IMR-90 (cell line): ENCODE data around the gene RPL18. TPM values are rescaled to one million over a fixed set of nuclear protein-coding genes. Genes with fewer than 3 reads are reported as not detected.
A peak's percentile ranks its signal among the peaks of the same experiment; 100 is the strongest.

Experiments used
- ATAC-seq: fragments of 200-7000 bp; cut with Tn5 transposase; 2 replicates; pipeline ENCODE4 v1.9.1; 2020; ENCODE audit warnings: low read depth, mild to moderate bottlenecking, moderate library complexity
- BruUV-seq: library from RNA; stranded (reverse); fragments of 400-500 nt; replicated peaks from 2 replicates; lab custom pipeline; 2021; lab: Mats Ljungman, UMichigan
- CTCF ChIA-PET: fragments of 300-600 bp; formaldehyde crosslinking; extraction: SDS; loops from one replicate; lab custom pipeline; 2021; ENCODE audit warnings: antibody characterized with exemption; lab: Yijun Ruan, JAX
- POLR2A ChIA-PET: fragments of 300-600 bp; sonication (Branson Sonifier 250); formaldehyde crosslinking; loops from one replicate; lab custom pipeline; 2022; ENCODE audit warnings: antibody characterized with exemption; ENCODE audit not compliant: unreplicated experiment; lab: Charles Lee
- DNase-seq: peaks from one replicate; pipeline ENCODE4 v3.0.0; 2013
- H2AFZ ChIP-seq: replicated peaks from 2 replicates; pipeline ENCODE3; 2013; ENCODE audit warnings: low read length, mild to moderate bottlenecking; ENCODE audit not compliant: poor library complexity
- H2AK5ac ChIP-seq: 2 replicates; pipeline ENCODE4 v1.6.1; 2013; ENCODE audit warnings: low read depth, low read length, inconsistent platforms
- H2AK9ac ChIP-seq: replicated peaks from 2 replicates; pipeline ENCODE3; 2013; ENCODE audit warnings: mild to moderate bottlenecking, low read depth, low read length, moderate library complexity; ENCODE audit not compliant: poor library complexity
- H2BK120ac ChIP-seq: 2 replicates; pipeline ENCODE4 v1.6.1; 2013; ENCODE audit warnings: low read depth, low read length, inconsistent platforms
- H2BK15ac ChIP-seq: 3 replicates; pipeline ENCODE4 v1.6.1; 2013; ENCODE audit warnings: low read depth, low read length, inconsistent platforms
- H2BK20ac ChIP-seq: 2 replicates; pipeline ENCODE4 v1.6.1; 2013; ENCODE audit warnings: low read depth, mild to moderate bottlenecking, inconsistent platforms, low read length, moderate library complexity
- H2BK5ac ChIP-seq: 2 replicates; pipeline ENCODE4 v1.6.1; 2013; ENCODE audit warnings: mild to moderate bottlenecking, low read depth, low read length, inconsistent platforms; ENCODE audit not compliant: poor library complexity, severe bottlenecking
- H3K14ac ChIP-seq: replicated peaks from 2 replicates; pipeline ENCODE4 v1.6.1; 2013; ENCODE audit warnings: low read depth, low read length, inconsistent platforms
- H3K18ac ChIP-seq: 2 replicates; pipeline ENCODE4 v1.6.1; 2013; ENCODE audit warnings: low read depth, low read length, control low read depth
- H3K23ac ChIP-seq: 2 replicates; pipeline ENCODE4 v1.6.1; 2013; ENCODE audit warnings: low read depth, low read length, inconsistent platforms
- H3K27ac ChIP-seq: 2 replicates; pipeline ENCODE4 v1.5.1; 2013; ENCODE audit warnings: mild to moderate bottlenecking, control low read depth, low read length; ENCODE audit not compliant: insufficient read depth
- H3K27me3 ChIP-seq: 2 replicates; pipeline ENCODE4 v1.6.1; 2013; ENCODE audit warnings: low read length; ENCODE audit not compliant: control insufficient read depth, insufficient read depth
- H3K36me3 ChIP-seq: 2 replicates; pipeline ENCODE4 v1.6.1; 2013; ENCODE audit warnings: low read length, mixed read lengths; ENCODE audit not compliant: control insufficient read depth, insufficient read depth
- H3K4ac ChIP-seq: 2 replicates; pipeline ENCODE4 v1.6.1; 2013; ENCODE audit warnings: low read depth, low read length, inconsistent platforms
- H3K4me1 ChIP-seq: 2 replicates; pipeline ENCODE4 v1.6.1; 2013; ENCODE audit warnings: low read length, mixed read lengths; ENCODE audit not compliant: control insufficient read depth, insufficient read depth
- H3K4me2 ChIP-seq: 2 replicates; pipeline ENCODE4 v1.6.1; 2013; ENCODE audit warnings: low read depth, mild to moderate bottlenecking, control low read depth, low read length, moderate library complexity
- H3K4me3 ChIP-seq: 2 replicates; pipeline ENCODE4 v1.5.1; 2013; ENCODE audit warnings: low read depth, mild to moderate bottlenecking, control low read depth, low read length, moderate library complexity; ENCODE audit not compliant: insufficient read depth
- H3K56ac ChIP-seq: 2 replicates; pipeline ENCODE4 v1.6.1; 2013; ENCODE audit warnings: low read length, inconsistent platforms; ENCODE audit not compliant: insufficient read depth; ENCODE audit errors: extremely low read depth
- H3K79me1 ChIP-seq, 2 experiments: 2 replicates each; pipeline ENCODE4 v1.6.1; 2013; ENCODE audit warnings: low read length in 2 of 2, inconsistent platforms in 1 of 2, low read depth in 1 of 2
- H3K9ac ChIP-seq: 2 replicates; pipeline ENCODE4 v1.6.1; 2013; ENCODE audit warnings: low read depth, low read length, control low read depth
- H3K9me1 ChIP-seq: 2 replicates; pipeline ENCODE4 v1.6.1; 2013; ENCODE audit warnings: low read length, inconsistent platforms; ENCODE audit not compliant: insufficient read depth
- H3K9me3 ChIP-seq: 2 replicates; pipeline ENCODE4 v1.6.1; 2013; ENCODE audit warnings: low read length; ENCODE audit not compliant: control insufficient read depth, insufficient read depth
- H4K20me1 ChIP-seq: 2 replicates; pipeline ENCODE4 v1.6.1; 2013; ENCODE audit warnings: low read length, inconsistent platforms; ENCODE audit not compliant: insufficient read depth
- H4K5ac ChIP-seq: 2 replicates; pipeline ENCODE4 v1.6.1; 2013; ENCODE audit warnings: mild to moderate bottlenecking, low read depth, low read length, control low read depth
- H4K8ac ChIP-seq, 2 experiments: 2 replicates each; pipeline ENCODE4 v1.6.1; 2013; ENCODE audit warnings: low read depth in 2 of 2, low read length in 2 of 2, control low read depth in 1 of 2, inconsistent platforms in 1 of 2
- H4K91ac ChIP-seq: 2 replicates; pipeline ENCODE4 v1.6.1; 2013; ENCODE audit warnings: low read depth, low read length, inconsistent platforms; ENCODE audit not compliant: insufficient read depth
- BHLHE40 ChIP-seq: fragments of 150-350 bp; IDR thresholded peaks from 2 replicates; pipeline ENCODE4 v1.6.1; 2016; ENCODE audit warnings: mild to moderate bottlenecking, low read depth, low read length
- CEBPB ChIP-seq: IDR thresholded peaks from 2 replicates; pipeline ENCODE4 v1.6.1; 2012; ENCODE audit warnings: low read depth, low read length, improper control_type of control experiment
- NFE2L2 ChIP-seq: fragments of 150-350 bp; IDR thresholded peaks from 2 replicates; pipeline ENCODE4 v1.6.1; 2016; ENCODE audit warnings: low read depth, mild to moderate bottlenecking, low read length
- POLR2A ChIP-seq: IDR thresholded peaks from 2 replicates; pipeline ENCODE4 v1.6.1; 2012; ENCODE audit warnings: mild to moderate bottlenecking, low read depth, low read length
- RAD21 ChIP-seq: IDR thresholded peaks from 2 replicates; pipeline ENCODE4 v1.6.1; 2012; ENCODE audit warnings: low read length, improper control_type of control experiment
- SMC3 ChIP-seq: fragments of 150-350 bp; IDR thresholded peaks from 2 replicates; pipeline ENCODE4 v1.6.1; 2016; ENCODE audit warnings: low read depth, mild to moderate bottlenecking, antibody characterized with exemption, low read length, moderate library complexity
- WGBS, 2 experiments: methylation state at CpG; one replicate each; pipeline versions ENCODE4 v1.1.5 to v1.1.7; 2013; ENCODE audit warnings: missing lambda C conversion rate in 2 of 2; ENCODE audit not compliant: insufficient read length in 1 of 2; ENCODE audit errors: extremely low coverage in 2 of 2; 5-methylcytosine and 5-hydroxymethylcytosine counted together
- dilution Hi-C: fragments of 300-500 bp; cut with HindIII; formaldehyde crosslinking; loops from one replicate; pipeline ENCODE4 v1.14.3; 2018; ENCODE audit warnings: low sequenced_read_pairs; ENCODE audit not compliant: unreplicated experiment
- in situ Hi-C: fragments of 300-500 bp; cut with MboI; formaldehyde crosslinking; loops from 3 replicates; pipeline ENCODE4 v1.14.3; 2019; ENCODE audit warnings: low sequenced_read_pairs, inconsistent platforms, mixed read lengths
- intact Hi-C: fragments of 100-400 bp; cut with micrococcal nuclease; formaldehyde crosslinking; loops from 2 replicates; pipeline ENCODE4 v1.10.0; 2022
- polyA plus RNA-seq, 3 experiments: library from polyadenylated mRNA; depleted of rRNA; stranded (reverse); fragments of >200 nt; gene quantifications; 2 replicates each; pipeline ENCODE4 v1.2.3, GENCODE V29; 2012; ENCODE audit warnings: low replicate concordance in 1 of 3
- total RNA-seq: library from RNA; depleted of rRNA; stranded (reverse); fragments of >200 nt; gene quantifications from 2 replicates; pipeline ENCODE4 v1.2.3, GENCODE V29; 2012

Gene RPL18
- total and polyA plus RNA-seq, 2 of the 4 experiments (the other 2 are of a cell fraction): 1,909 to 2,254 TPM

- peak; percentile 52; the same call in 1 of the 2 replicates for TF ChIP-seq NFE2L2
Measured at GRCh38 chr19:48637449-48637947, 18.5 kb upstream of the RPL18 start (continued).

GRCh38 chr19:48636859-48637448 is 18.0 kb upstream of the RPL18 start, which contains the start of gene DBP:
Gene DBP, minus strand, starts transcription at chr19:48637379. Its CDS starts 385 bp downstream, at chr19:48636994.
- CTCF ChIA-PET: no interaction called here

More at GRCh38 chr19:48636859-48637448, 18.0 kb upstream of the RPL18 start, which contains the start of gene DBP:
- peak within 1 kb of the TSS; percentile 43 to 93 for H4K8ac ChIP-seq
- H3K4me2 ChIP-seq: peak within 1 kb of the TSS; percentile 91
- intact Hi-C loops (no loop called here), in situ Hi-C loops (no loop called here), dilution Hi-C loops (no loop called here)
- TF ChIP-seq POLR2A (no peak), CEBPB (peak; percentile 57; the same call in 1 of the 2 replicates), SMC3 (no peak), BHLHE40 (no peak), RAD21 (no peak)
- WGBS, 2 experiments: 1% methylated on average over 27 of the region's 40 CpGs; no CpG with 5 or more reads in 1 of the 2 experiments
- no peaks in the 10 kb centered on the region; the same call in 1 of the 2 replicates for H3K36me3 ChIP-seq
- H3K9ac ChIP-seq: peak within 1 kb of the TSS; percentile 60
- peak within 1 kb of the TSS; percentile 77 for H4K91ac ChIP-seq
- 0 out of 2 replicates have a peak, but pooled peaks have one; percentile 3 for ATAC-seq
- peaks cover 24% of the 10 kb centered on the region for H3K9me1 ChIP-seq
- peak within 1 kb of the TSS; percentile 96 for H3K4ac ChIP-seq
- no peaks in the 10 kb centered on the region for H3K9me3 ChIP-seq
- H3K56ac ChIP-seq: peak within 1 kb of the TSS; percentile 84; the same call in 1 of the 2 replicates
- BruUV-seq: no TSS peak
- no peak for DNase-seq
- H3K27ac ChIP-seq: peak within 1 kb of the TSS; percentile 81
- H3K14ac ChIP-seq: peak within 1 kb of the TSS; percentile 65
- H3K27me3 ChIP-seq: no peaks in the 10 kb centered on the region
- peak within 1 kb of the TSS; percentile 71 for H3K18ac ChIP-seq
- peaks cover 0 to 18% of the 10 kb centered on the region in 2 experiments; a peak in 3 of 4 replicates for H3K79me1 ChIP-seq
- peak within 1 kb of the TSS; percentile 76 for H2BK5ac ChIP-seq
- POLR2A ChIA-PET: interaction anchor here (0.6 to 0.7 kb wide), 3 partner anchors 18 to 174 kb away, joined by 3 read pairs; partner anchors contain the start of genes BCAT2, RPL18 and SPHK2
- peak within 1 kb of the TSS; percentile 92 for H2AK9ac ChIP-seq
- peak within 1 kb of the TSS; percentile 81 for H2BK20ac ChIP-seq
- H3K23ac ChIP-seq: peak within 1 kb of the TSS; percentile 64
- H3K4me1 ChIP-seq: peaks cover 28% of the 10 kb centered on the region
- H2BK15ac ChIP-seq: peak within 1 kb of the TSS; percentile 77; the same call in 2 of the 3 replicates
- H3K4me3 ChIP-seq: peak within 1 kb of the TSS; percentile 62
- peak within 1 kb of the TSS; percentile 72 for H4K5ac ChIP-seq
- peak within 1 kb of the TSS; percentile 95 for H2AFZ ChIP-seq
- H2BK120ac ChIP-seq: peak within 1 kb of the TSS; percentile 50
- H4K20me1 ChIP-seq: peaks cover 4% of the 10 kb centered on the region; the same call in 1 of the 2 replicates
- H2AK5ac ChIP-seq: peak within 1 kb of the TSS; percentile 78
